H1 (cell line): ENCODE data around the gene OR10H1. TPM values are rescaled to one million over a fixed set of nuclear protein-coding genes. Genes with fewer than 3 reads are reported as not detected.

Experiments used
- CTCF ChIA-PET: fragments of 300-600 bp; sonication (Branson Sonifier 250); formaldehyde crosslinking; loops from one replicate; lab custom pipeline; 2021; ENCODE audit not compliant: partially characterized antibody; lab: Charles Lee
- POLR2A ChIA-PET: fragments of 300-600 bp; sonication (Branson Sonifier 250); formaldehyde crosslinking; loops from one replicate; lab custom pipeline; 2021; ENCODE audit warnings: inconsistent platforms; ENCODE audit not compliant: partially characterized antibody; lab: Charles Lee
- DNase-seq, 2 experiments: peaks; one replicate each; pipeline versions ENCODE4 v3.0.0 to v3.0.0-alpha.2; 2010 to 2022; ENCODE audit warnings: low spot score in 2 of 2, low read depth in 1 of 2, mixed read lengths in 1 of 2
- FAIRE-seq: peaks from 2 replicates; lab custom pipeline; 2011; peaks lifted over from hg19 to GRCh38; lab: Jason Lieb, UNC
- H2AFZ ChIP-seq: 2 replicates; pipeline ENCODE4 v1.8.1; 2012; ENCODE audit warnings: low read length, inconsistent platforms
- H2AK5ac ChIP-seq: 2 replicates; pipeline ENCODE4 v1.6.1; 2013; ENCODE audit warnings: low read depth, low read length
- H2BK120ac ChIP-seq: replicated peaks from 2 replicates; pipeline ENCODE3; 2013; ENCODE audit warnings: low read depth, low read length, inconsistent platforms
- H2BK12ac ChIP-seq: 2 replicates; pipeline ENCODE4 v1.6.1; 2013; ENCODE audit warnings: low read depth, low read length
- H2BK15ac ChIP-seq: 2 replicates; pipeline ENCODE4 v1.6.1; 2013; ENCODE audit warnings: low read length
- H2BK20ac ChIP-seq: 2 replicates; pipeline ENCODE4 v1.6.1; 2013; ENCODE audit warnings: low read length
- H2BK5ac ChIP-seq: 2 replicates; pipeline ENCODE4 v1.6.1; 2013; ENCODE audit warnings: low read depth, low read length
- H3K14ac ChIP-seq: 2 replicates; pipeline ENCODE4 v1.6.1; 2013; ENCODE audit warnings: inconsistent platforms; ENCODE audit not compliant: insufficient read length
- H3K18ac ChIP-seq: 2 replicates; pipeline ENCODE4 v1.6.1; 2013; ENCODE audit warnings: low read length; ENCODE audit errors: extremely low read depth
- H3K23ac ChIP-seq: 2 replicates; pipeline ENCODE4 v1.6.1; 2013; ENCODE audit warnings: inconsistent platforms; ENCODE audit not compliant: insufficient read length
- H3K23me2 ChIP-seq: 2 replicates; pipeline ENCODE4 v1.6.1; 2013; ENCODE audit warnings: low read depth, low read length
- H3K27ac ChIP-seq: 2 replicates; pipeline ENCODE4 v1.6.1; 2011; ENCODE audit warnings: low read depth, low read length, inconsistent platforms
- H3K27me3 ChIP-seq, 4 experiments: replicated peaks in 1 of 4; 1 replicate in 1 of 4; 2 replicates in 3 of 4; pipeline versions ENCODE4 v1.6.1 to v1.8.1; 2011 to 2013; ENCODE audit warnings: low read length in 3 of 4, mild to moderate bottlenecking in 3 of 4, inconsistent platforms in 2 of 4, mixed read lengths in 2 of 4, moderate library complexity in 1 of 4; ENCODE audit not compliant: control insufficient read depth in 3 of 4, insufficient read depth in 3 of 4; ENCODE audit errors: extremely low read depth in 1 of 4
- H3K36me3 ChIP-seq, 4 experiments: 2 replicates each; pipeline versions ENCODE4 v1.6.1 to v1.8.1; 2011 to 2013; ENCODE audit warnings: mild to moderate bottlenecking in 4 of 4, low read length in 3 of 4, moderate library complexity in 2 of 4, control low read depth in 1 of 4, inconsistent platforms in 1 of 4; ENCODE audit not compliant: insufficient read depth in 4 of 4, control insufficient read depth in 2 of 4
- H3K4ac ChIP-seq: replicated peaks from 2 replicates; pipeline ENCODE3; 2013; ENCODE audit warnings: low read length, low read depth, mixed read lengths, inconsistent platforms; ENCODE audit not compliant: insufficient read length
- H3K4me1 ChIP-seq, 4 experiments: replicated peaks in 1 of 4; 1 replicate in 1 of 4; 2 replicates in 3 of 4; pipeline versions ENCODE4 v1.6.1 to v1.8.1; 2011 to 2013; ENCODE audit warnings: low read length in 3 of 4, inconsistent platforms in 2 of 4, mixed read lengths in 1 of 4; ENCODE audit not compliant: insufficient read depth in 4 of 4, control insufficient read depth in 3 of 4
- H3K4me2 ChIP-seq, 2 experiments: 2 replicates each; pipeline versions ENCODE4 v1.6.1 to v1.8.1; 2011 to 2013; ENCODE audit warnings: low read depth in 2 of 2, low read length in 2 of 2, control low read depth in 1 of 2, inconsistent platforms in 1 of 2, mild to moderate bottlenecking in 1 of 2; ENCODE audit not compliant: insufficient read depth in 1 of 2
- H3K4me3 ChIP-seq, 4 experiments: fragments of 200-600, 300-600 bp in 1 of 4; sonication (generic), shearing (Covaris generic), sonication (Bioruptor Twin) in 1 of 4; 2 replicates each; pipeline versions ENCODE4 v1.5.1 to v1.8.1; 2011 to 2016; ENCODE audit warnings: low read length in 4 of 4, low read depth in 3 of 4, control low read depth in 2 of 4, inconsistent platforms in 2 of 4, mild to moderate bottlenecking in 2 of 4, mixed read lengths in 1 of 4, moderate library complexity in 1 of 4; ENCODE audit not compliant: insufficient read depth in 2 of 4; ENCODE audit errors: extremely low read depth in 1 of 4
- H3K56ac ChIP-seq: replicated peaks from 2 replicates; pipeline ENCODE3; 2013; ENCODE audit warnings: low read depth, mild to moderate bottlenecking, mixed read lengths, low read length, inconsistent platforms; ENCODE audit not compliant: insufficient read length
- H3K79me1 ChIP-seq: 2 replicates; pipeline ENCODE4 v1.6.1; 2013; ENCODE audit warnings: low read depth, low read length, control low read depth
- H3K79me2 ChIP-seq, 2 experiments: 2 replicates each; pipeline versions ENCODE4 v1.6.1 to v1.8.1; 2012 to 2013; ENCODE audit warnings: low read length in 2 of 2, mild to moderate bottlenecking in 2 of 2, inconsistent platforms in 1 of 2; ENCODE audit not compliant: insufficient read depth in 2 of 2, control insufficient read depth in 1 of 2
- H3K9ac ChIP-seq, 4 experiments: replicated peaks in 1 of 4; 1 replicate in 1 of 4; 2 replicates in 3 of 4; pipeline versions ENCODE4 v1.6.1 to v1.8.1; 2011 to 2013; ENCODE audit warnings: low read depth in 3 of 4, low read length in 3 of 4, control low read depth in 2 of 4, mild to moderate bottlenecking in 2 of 4, moderate library complexity in 2 of 4, inconsistent platforms in 1 of 4; ENCODE audit errors: extremely low read depth in 1 of 4
- H3K9me3 ChIP-seq, 2 experiments: 2 replicates each; pipeline versions ENCODE4 v1.6.1 to v1.8.1; 2012 to 2013; ENCODE audit warnings: mild to moderate bottlenecking in 2 of 2, moderate library complexity in 2 of 2, control low read depth in 1 of 2, inconsistent platforms in 1 of 2, low read depth in 1 of 2, low read length in 1 of 2, mixed read lengths in 1 of 2; ENCODE audit not compliant: insufficient read depth in 2 of 2
- H4K20me1 ChIP-seq, 2 experiments: replicated peaks in 1 of 2; 2 replicates each; pipeline versions ENCODE3 to v1.8.1; 2011 to 2013; ENCODE audit warnings: inconsistent platforms in 2 of 2, low read length in 2 of 2, mild to moderate bottlenecking in 1 of 2; ENCODE audit not compliant: insufficient read depth in 2 of 2, control insufficient read depth in 1 of 2
- H4K5ac ChIP-seq: 2 replicates; pipeline ENCODE4 v1.6.1; 2013; ENCODE audit warnings: low read length, low read depth, mixed read lengths, inconsistent platforms; ENCODE audit not compliant: insufficient read length
- H4K8ac ChIP-seq: 2 replicates; pipeline ENCODE4 v1.8.0; 2013; ENCODE audit warnings: mild to moderate bottlenecking, moderate library complexity, low read length, inconsistent platforms; ENCODE audit not compliant: insufficient read depth; ENCODE audit errors: extremely low read depth
- H4K91ac ChIP-seq: replicated peaks from 2 replicates; pipeline ENCODE3; 2013; ENCODE audit warnings: low read length, mixed read lengths, inconsistent platforms; ENCODE audit not compliant: insufficient read length
- CEBPB ChIP-seq: IDR thresholded peaks from 2 replicates; pipeline ENCODE4 v1.6.1; 2012; ENCODE audit warnings: low read depth, low read length
- CHD1 ChIP-seq: IDR thresholded peaks from 2 replicates; pipeline ENCODE4 v1.6.1; 2012; ENCODE audit warnings: low read depth, low read length, improper control_type of control experiment
- CREB1 ChIP-seq: IDR thresholded peaks from 2 replicates; pipeline ENCODE4 v1.6.1; 2012; ENCODE audit warnings: inconsistent platforms
- EP300 ChIP-seq, 2 experiments: IDR thresholded peaks; 1 replicate in 1 of 2; 2 replicates in 1 of 2; pipeline ENCODE4 v1.6.1; 2011 to 2012; ENCODE audit warnings: low read depth in 2 of 2, low read length in 2 of 2, mild to moderate bottlenecking in 2 of 2, borderline replicate concordance in 1 of 2, inconsistent platforms in 1 of 2, moderate library complexity in 1 of 2
- EZH2 ChIP-seq: fragments of 200-600 bp; sonication (generic); IDR thresholded peaks from 2 replicates; pipeline ENCODE4 v1.7.1; 2012; ENCODE audit warnings: low read depth, mild to moderate bottlenecking, moderate library complexity, low read length, inconsistent platforms; ENCODE audit not compliant: severe bottlenecking
- HDAC2 ChIP-seq, 2 experiments: fragments of 300-600 bp in 1 of 2; sonication (generic) in 1 of 2; IDR thresholded peaks; 2 replicates each; pipeline ENCODE4 v1.6.1; 2011 to 2012; ENCODE audit warnings: low read depth in 2 of 2, low read length in 2 of 2, mild to moderate bottlenecking in 2 of 2, moderate library complexity in 2 of 2, borderline replicate concordance in 1 of 2, inconsistent platforms in 1 of 2
- POLR2A ChIP-seq, 2 experiments: IDR thresholded peaks; 1 replicate in 1 of 2; 2 replicates in 1 of 2; pipeline ENCODE4 v1.6.1; 2011; ENCODE audit warnings: low read depth in 2 of 2, low read length in 2 of 2, mild to moderate bottlenecking in 2 of 2; ENCODE audit errors: control extremely low read depth in 1 of 2
- POLR2AphosphoS5 ChIP-seq: IDR thresholded peaks from 2 replicates; pipeline ENCODE4 v1.6.1; 2011; ENCODE audit warnings: low read depth, low read length
- RBBP5 ChIP-seq: IDR thresholded peaks from 2 replicates; pipeline ENCODE4 v1.7.1; 2012; ENCODE audit warnings: low read depth, mild to moderate bottlenecking, inconsistent platforms, low read length, moderate library complexity, borderline replicate concordance
- RXRA ChIP-seq: IDR thresholded peaks from 2 replicates; pipeline ENCODE4 v1.6.1; 2011; ENCODE audit warnings: low read depth, mild to moderate bottlenecking, low read length, moderate library complexity; ENCODE audit not compliant: insufficient read depth
- SAP30 ChIP-seq: fragments of 300-600 bp; sonication (generic); IDR thresholded peaks from 2 replicates; pipeline ENCODE4 v1.7.1; 2012; ENCODE audit warnings: low read length, moderate library complexity, mild to moderate bottlenecking, inconsistent platforms; ENCODE audit not compliant: insufficient read depth, insufficient replicate concordance
- WGBS, 2 experiments: shearing (Covaris generic) in 1 of 2; methylation state at CpG; one replicate each; pipeline versions ENCODE4 v1.1.6 to v1.1.7; 2013 to 2015; ENCODE audit warnings: low lambda C conversion rate in 2 of 2, mixed read lengths in 2 of 2, inconsistent platforms in 1 of 2, low coverage in 1 of 2, missing lambda C conversion rate in 1 of 2; ENCODE audit not compliant: insufficient replicate concordance in 2 of 2, insufficient coverage in 1 of 2, insufficient read length in 1 of 2; ENCODE audit errors: extremely low coverage in 1 of 2, missing lambda C conversion rate in 1 of 2; 5-methylcytosine and 5-hydroxymethylcytosine counted together
- polyA plus RNA-seq, 7 experiments: library from polyadenylated mRNA; depleted of rRNA in 3 of 7; stranded (reverse) in 5 of 7; unstranded in 2 of 7; fragments of >200 nt in 5 of 7; fragments of 200-250 nt in 2 of 7; gene quantifications; 1 replicate in 5 of 7; 2 replicates in 1 of 7; 4 replicates in 1 of 7; pipeline versions ENCODE4 v1.2.1 to v1.2.3, GENCODE V29; 2011 to 2013; ENCODE audit warnings: missing spikeins in 2 of 7, mixed read lengths in 2 of 7
- total RNA-seq: library from RNA; stranded (reverse); fragmentation: NEBNext Ultra II Directional; extraction: Animal tissue kit (Norgen Biotek cat#: 25700); gene quantifications from 2 replicates; pipeline ENCODE4 v1.2.1, GENCODE V29; 2021

Gene OR10H1
- total and polyA plus RNA-seq, 2 of the 8 experiments (the other 6 are each of a cell fraction or from before 2014, with no cell fraction given): not detected

GRCh38 chr19:15811476-15811875 is 4.0 kb downstream of the OR10H1 start:
- peaks cover 46 to 97% of the 10 kb centered on the region in 2 experiments for H3K9me3 ChIP-seq
- no peak overlapping the region for H3K4ac ChIP-seq
- H2AK5ac ChIP-seq: no peak overlapping the region
- H2BK5ac ChIP-seq: no peak overlapping the region
- CTCF ChIA-PET: no interaction called here
- no peaks in the 10 kb centered on the region for H3K27me3 ChIP-seq
- no peak overlapping the region for H2AFZ ChIP-seq
- POLR2A ChIA-PET: no interaction called here
- no peak overlapping the region for H2BK12ac ChIP-seq
- H3K79me2 ChIP-seq: no peaks in the 10 kb centered on the region
- H4K20me1 ChIP-seq: no peaks in the 10 kb centered on the region
- H2BK120ac ChIP-seq: no peak overlapping the region
- no peak overlapping the region for H2BK20ac ChIP-seq
- no peak for TF ChIP-seq RBBP5
- TF ChIP-seq RXRA: no peak
- TF ChIP-seq HDAC2 (IDR thresholded peaks at IDR 0.05; ENCODE audit: borderline replicate concordance in 1 of 2, low read depth in 2 of 2, low read length in 2 of 2): no peak
- TF ChIP-seq EP300 (IDR thresholded peaks at IDR 0.05; ENCODE audit: borderline replicate concordance in 1 of 2, low read depth in 2 of 2, low read length in 2 of 2): no peak
- TF ChIP-seq EZH2: no peak
- no peak for TF ChIP-seq SAP30
- TF ChIP-seq CEBPB: no peak
- no peak for TF ChIP-seq POLR2A (IDR thresholded peaks at IDR 0.05; ENCODE audit: control extremely low read depth in 1 of 2, low read depth in 2 of 2, low read length in 2 of 2)
- TF ChIP-seq CREB1: no peak
- no peak for TF ChIP-seq POLR2AphosphoS5
- TF ChIP-seq CHD1: no peak
- H3K56ac ChIP-seq: no peak overlapping the region
- FAIRE-seq: no peak
- 77% methylated on average over 4 of the region's 4 CpGs; no CpG with 5 or more reads in 1 of the 2 experiments for WGBS, 2 experiments
- H4K8ac ChIP-seq: no peak overlapping the region
- H3K4me3 ChIP-seq: no peak overlapping the region
- DNase-seq: no peak
- H3K14ac ChIP-seq: no peak overlapping the region
- no peak overlapping the region for H3K4me2 ChIP-seq
- H3K36me3 ChIP-seq: no peaks in the 10 kb centered on the region
- no peak overlapping the region for H3K23ac ChIP-seq
- no peak overlapping the region for H4K91ac ChIP-seq
- no peaks in the 10 kb centered on the region for H3K79me1 ChIP-seq
- H4K5ac ChIP-seq: no peak overlapping the region
- H3K23me2 ChIP-seq: no peaks in the 10 kb centered on the region
- H2BK15ac ChIP-seq: no peak overlapping the region
- no peak overlapping the region for H3K27ac ChIP-seq
- H3K4me1 ChIP-seq: no peaks in the 10 kb centered on the region
- no peak overlapping the region for H3K9ac ChIP-seq
- H3K18ac ChIP-seq: no peak overlapping the region
